A673 (cell line): ENCODE measurements around the gene WFIKKN1. TPM values are rescaled to one million over a fixed set of nuclear protein-coding genes. Genes with fewer than 3 reads are reported as not detected.

ENCODE experiments used
- BruUV-seq: library from RNA; stranded (reverse); fragments of 400-500 nt; replicated peaks from 2 replicates; lab custom pipeline; 2021; lab: Mats Ljungman, UMichigan
- CTCF ChIA-PET: fragments of 300-600 bp; sonication (Branson Sonifier 250); formaldehyde crosslinking; loops from one replicate; lab custom pipeline; 2022; ENCODE audit warnings: antibody characterized with exemption; lab: Charles Lee
- POLR2A ChIA-PET: fragments of 300-600 bp; sonication (Branson Sonifier 250); formaldehyde crosslinking; loops from one replicate; lab custom pipeline; 2022; ENCODE audit warnings: antibody characterized with exemption; ENCODE audit not compliant: low non-redundant PET; lab: Charles Lee
- DNase-seq: peaks from one replicate; pipeline ENCODE4 v3.0.0-alpha.2; 2015; ENCODE audit warnings: low spot score
- H3K27ac ChIP-seq: fragments of 200-600 bp; sonication (generic); 2 replicates; pipeline ENCODE4 v1.5.1; 2016; ENCODE audit warnings: mixed run types, low read depth, mild to moderate bottlenecking, mixed read lengths, antibody characterized with exemption, low read length; ENCODE audit not compliant: poor library complexity, severe bottlenecking
- H3K27me3 ChIP-seq: fragments of 200-600 bp; sonication (generic); replicated peaks from 2 replicates; pipeline ENCODE4 v1.6.1; 2017; ENCODE audit warnings: mixed run types, low read depth, mild to moderate bottlenecking, mixed read lengths, antibody characterized with exemption, low read length; ENCODE audit not compliant: insufficient read depth, poor library complexity
- H3K36me3 ChIP-seq: fragments of 200-600 bp; sonication (generic); 2 replicates; pipeline ENCODE4 v1.6.1; 2016; ENCODE audit warnings: mixed run types, mild to moderate bottlenecking, mixed read lengths, antibody characterized with exemption, low read length; ENCODE audit not compliant: insufficient read depth, poor library complexity, severe bottlenecking
- H3K4me1 ChIP-seq: fragments of 200-600 bp; sonication (generic); 2 replicates; pipeline ENCODE4 v1.6.1; 2017; ENCODE audit warnings: mixed run types, mild to moderate bottlenecking, mixed read lengths, antibody characterized with exemption, low read length; ENCODE audit not compliant: insufficient read depth, poor library complexity, severe bottlenecking
- H3K4me3 ChIP-seq: fragments of 200-600 bp; sonication (generic); 2 replicates; pipeline ENCODE4 v1.5.1; 2016; ENCODE audit warnings: low read depth, mixed run types, mild to moderate bottlenecking, mixed read lengths, low read length; ENCODE audit not compliant: poor library complexity, severe bottlenecking
- H3K9me3 ChIP-seq: fragments of 200-600 bp; sonication (generic); 2 replicates; pipeline ENCODE4 v1.6.1; 2016; ENCODE audit warnings: mixed run types, low read depth, mild to moderate bottlenecking, mixed read lengths, antibody characterized with exemption, low read length; ENCODE audit not compliant: poor library complexity, severe bottlenecking
- CTCF ChIP-seq: fragments of 300-800, 200-600 bp; sonication (generic); conservative IDR thresholded peaks from 2 replicates; pipeline ENCODE4 v1.5.1; 2017; ENCODE audit warnings: low read depth, mild to moderate bottlenecking, antibody characterized with exemption, low read length, moderate library complexity, mixed read lengths
- EZH2 ChIP-seq: fragments of 200-600 bp; sonication (generic); IDR thresholded peaks from 2 replicates; pipeline ENCODE4 v1.6.1; 2017; ENCODE audit warnings: borderline replicate concordance, low read depth, mild to moderate bottlenecking, mixed read lengths, antibody characterized with exemption, low read length; ENCODE audit not compliant: poor library complexity, severe bottlenecking
- intact Hi-C: fragments of 100-400 bp; cut with micrococcal nuclease; formaldehyde crosslinking; loops from one replicate; pipeline ENCODE4 v1.10.0; 2022; ENCODE audit not compliant: unreplicated experiment
- total RNA-seq: library from RNA; stranded (reverse); gene quantifications from 2 replicates; pipeline ENCODE4 v1.2.3, GENCODE V29; 2021

Gene WFIKKN1
- total RNA-seq, 1 experiment from 2014 or later = 1.7 TPM

- ChIA-PET POLR2A (interaction anchor here (0.7 kb wide), 1 partner anchor 681 kb away, joined by 3 read pairs; no protein-coding TSS in a partner anchor), CTCF (no interaction called here)
- Histone ChIP-seq H3K4me3 (no peak overlapping the region), H3K27me3 (no peaks in the 10 kb centered on the region), H3K27ac (peak overlapping the region; percentile 42), H3K4me1 (peaks cover 6% of the 10 kb centered on the region), H3K9me3 (no peaks in the 10 kb centered on the region), H3K36me3 (peaks cover 4% of the 10 kb centered on the region)
- no peak for DNase-seq
- TF ChIP-seq CTCF (0 out of 2 replicates have a peak, but pooled peaks have one; percentile 9), EZH2 (no peak)
- BruUV-seq = no TSS peak
- intact Hi-C loops = no loop called here
Measured at GRCh38 chr16:661184-661821, 30.5 kb downstream of the WFIKKN1 start.

- Histone ChIP-seq H3K9me3 (no peaks in the 10 kb centered on the region), H3K27me3 (no peaks in the 10 kb centered on the region), H3K36me3 (no peaks in the 10 kb centered on the region), H3K27ac (no peak overlapping the region), H3K4me3 (no peak overlapping the region), H3K4me1 (peaks cover 6% of the 10 kb centered on the region)
- ChIA-PET CTCF (no interaction called here), POLR2A (no interaction called here)
- DNase-seq = no peak
- no peak for TF ChIP-seq CTCF
- no peak for TF ChIP-seq EZH2
- intact Hi-C loops = no loop called here
- no TSS peak for BruUV-seq
Measured at GRCh38 chr16:662095-662494, 31.3 kb downstream of the WFIKKN1 start.

DNA sequence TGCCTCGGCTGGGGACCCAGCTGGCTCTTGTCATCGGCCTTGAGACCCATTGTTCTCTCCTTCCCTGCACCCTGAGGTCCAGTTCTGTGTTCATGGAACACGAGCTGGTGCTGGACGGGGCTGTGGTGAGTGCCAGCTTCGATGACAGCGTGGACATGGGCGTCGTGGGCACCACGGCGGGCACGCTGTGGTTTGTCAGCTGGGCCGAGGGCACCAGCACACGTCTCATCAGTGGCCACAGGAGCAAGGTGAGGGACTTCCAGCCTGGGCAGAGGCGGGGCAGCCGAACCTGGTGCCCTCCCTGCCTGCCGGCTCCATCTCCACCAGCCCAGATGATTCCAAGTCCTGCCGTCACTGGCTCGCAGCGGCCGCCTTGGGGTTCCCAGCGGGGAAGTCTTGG is 31.8 kb downstream of the WFIKKN1 start:
- ChIA-PET CTCF (no interaction called here), POLR2A (no interaction called here)
- no peaks in the 10 kb centered on the region for H3K27me3 ChIP-seq
- H3K4me3 ChIP-seq = no peak overlapping the region
- TF ChIP-seq EZH2 (no peak), CTCF (no peak)
- H3K9me3 ChIP-seq = no peaks in the 10 kb centered on the region
- H3K4me1 ChIP-seq = peaks cover 10% of the 10 kb centered on the region
- no peaks in the 10 kb centered on the region for H3K36me3 ChIP-seq
- DNase-seq = no peak
- H3K27ac ChIP-seq = no peak overlapping the region
- no TSS peak for BruUV-seq
- intact Hi-C loops = no loop called here
